OCI-LY3 (cell line): ENCODE results near the gene PXDN.

Experiments used
- H2AFZ ChIP-seq: fragments of 200-600, 300-600 bp; shearing (Covaris generic); 2 replicates; pipeline ENCODE4 v1.6.0; 2014; ENCODE audit warnings: antibody characterized with exemption, low read depth, low read length
- H3K27ac ChIP-seq: fragments of 200-600, 300-600 bp; sonication (generic); 2 replicates; pipeline ENCODE4 v1.5.1; 2014; ENCODE audit warnings: mild to moderate bottlenecking, low read length, moderate library complexity, mixed read lengths
- H3K27me3 ChIP-seq: fragments of 200-600, 300-600 bp; sonication (generic); 2 replicates; pipeline ENCODE4 v1.6.1; 2014; ENCODE audit warnings: low read depth, low read length, mixed read lengths
- H3K36me3 ChIP-seq: fragments of 200-600, 300-600 bp; sonication (generic); replicated peaks from 2 replicates; pipeline ENCODE3; 2014; ENCODE audit warnings: low read depth, low read length, mixed read lengths
- H3K4me1 ChIP-seq: fragments of 300-600, 200-600 bp; sonication (generic); 2 replicates; pipeline ENCODE4 v1.6.1; 2014; ENCODE audit warnings: low read length, mixed read lengths
- H3K4me2 ChIP-seq: fragments of 200-600, 300-600 bp; sonication (generic); 2 replicates; pipeline ENCODE4 v1.6.1; 2014; ENCODE audit warnings: low read length, mixed read lengths
- H3K4me3 ChIP-seq: fragments of 300-600, 200-600 bp; sonication (generic); 2 replicates; pipeline ENCODE4 v1.5.1; 2014; ENCODE audit warnings: antibody characterized with exemption, mild to moderate bottlenecking, low read length, moderate library complexity
- H3K79me2 ChIP-seq: fragments of 300-600, 200-600 bp; shearing (Covaris generic); 2 replicates; pipeline ENCODE4 v1.6.1; 2014; ENCODE audit warnings: mild to moderate bottlenecking, low read length, mixed read lengths
- H3K9ac ChIP-seq: fragments of 300-600, 200-600 bp; shearing (Covaris generic); 2 replicates; pipeline ENCODE4 v1.6.0; 2014; ENCODE audit warnings: mild to moderate bottlenecking, low read length, moderate library complexity
- H3K9me3 ChIP-seq: fragments of 200-600, 300-600 bp; shearing (Covaris generic); 2 replicates; pipeline ENCODE4 v1.6.1; 2014; ENCODE audit warnings: low read length, mixed read lengths; ENCODE audit not compliant: insufficient read depth
- H4K20me1 ChIP-seq: fragments of 200-600, 300-600 bp; sonication (generic); 2 replicates; pipeline ENCODE4 v1.6.1; 2016; ENCODE audit warnings: low read length, mixed read lengths; ENCODE audit not compliant: insufficient read depth
- CTCF ChIP-seq: fragments of 200-600, 300-600 bp; sonication (generic); IDR thresholded peaks from 2 replicates; pipeline ENCODE4 v1.5.1; 2014; ENCODE audit warnings: antibody characterized with exemption, low read length, low read depth
- EZH2phosphoT487 ChIP-seq: fragments of 200-600 bp; shearing (Covaris generic); IDR thresholded peaks from 2 replicates; pipeline ENCODE4 v1.6.1; 2018; ENCODE audit warnings: antibody characterized with exemption, mixed run types, low read depth

The PXDN gene

GRCh38 chr2:1685078-1685956, 59.0 kb downstream of the PXDN start:
- Histone ChIP-seq H3K36me3 (no peaks in the 10 kb centered on the region), H3K27ac (no peak overlapping the region), H3K4me3 (no peak overlapping the region), H3K9ac (no peak overlapping the region), H3K4me1 (no peaks in the 10 kb centered on the region), H4K20me1 (no peaks in the 10 kb centered on the region), H3K27me3 (no peaks in the 10 kb centered on the region), H3K9me3 (no peaks in the 10 kb centered on the region), H3K79me2 (no peaks in the 10 kb centered on the region), H3K4me2 (no peak overlapping the region), H2AFZ (no peak overlapping the region)
- TF ChIP-seq CTCF (no peak), EZH2phosphoT487 (no peak)

- no peak overlapping the region for H3K27ac ChIP-seq
- no peak overlapping the region for H3K9ac ChIP-seq
- no peak overlapping the region for H3K4me3 ChIP-seq
- H3K27me3 ChIP-seq, result no peaks in the 10 kb centered on the region
- no peaks in the 10 kb centered on the region for H3K79me2 ChIP-seq
- H3K36me3 ChIP-seq, result no peaks in the 10 kb centered on the region
- H3K4me2 ChIP-seq, result no peak overlapping the region
- H2AFZ ChIP-seq, result no peak overlapping the region
- TF ChIP-seq CTCF (no peak), EZH2phosphoT487 (no peak)
- no peaks in the 10 kb centered on the region for H3K9me3 ChIP-seq
- H3K4me1 ChIP-seq, result no peaks in the 10 kb centered on the region
- no peaks in the 10 kb centered on the region for H4K20me1 ChIP-seq
These were observed 61.0 kb downstream of the PXDN start for GRCh38 chr2:1683297-1683696.

GRCh38 chr2:1682181-1682440, 62.2 kb downstream of the PXDN start:
- H2AFZ ChIP-seq, result no peak overlapping the region
- no peak overlapping the region for H3K9ac ChIP-seq
- H3K27me3 ChIP-seq, result no peaks in the 10 kb centered on the region
- no peak overlapping the region for H3K27ac ChIP-seq
- no peaks in the 10 kb centered on the region for H3K79me2 ChIP-seq
- H3K4me2 ChIP-seq, result no peak overlapping the region
- no peaks in the 10 kb centered on the region for H3K36me3 ChIP-seq
- no peak overlapping the region for H3K4me3 ChIP-seq
- TF ChIP-seq CTCF (no peak), EZH2phosphoT487 (no peak)
- no peaks in the 10 kb centered on the region for H3K9me3 ChIP-seq
- no peaks in the 10 kb centered on the region for H3K4me1 ChIP-seq
- no peaks in the 10 kb centered on the region for H4K20me1 ChIP-seq

- no peaks in the 10 kb centered on the region for H3K36me3 ChIP-seq
These were observed 62.8 kb downstream of the PXDN start for GRCh38 chr2:1681323-1682180.

More at GRCh38 chr2:1681323-1682180, 62.8 kb downstream of the PXDN start:
- Histone ChIP-seq H3K9me3 (no peaks in the 10 kb centered on the region), H3K4me2 (no peak overlapping the region), H4K20me1 (no peaks in the 10 kb centered on the region), H2AFZ (no peak overlapping the region), H3K4me3 (no peak overlapping the region), H3K27ac (no peak overlapping the region), H3K9ac (no peak overlapping the region), H3K79me2 (no peaks in the 10 kb centered on the region), H3K4me1 (no peaks in the 10 kb centered on the region), H3K27me3 (no peaks in the 10 kb centered on the region)
- TF ChIP-seq CTCF (no peak), EZH2phosphoT487 (no peak)
